ENCODE results near the gene UNC5B.

The UNC5B gene

GRCh38 chr10:71254834-71255549 lies 42.6 kb downstream of the UNC5B start:
- DNase-seq (ENCODE audit: low spot score) = no peak

- no peak for DNase-seq (ENCODE audit: low spot score)
Measured at GRCh38 chr10:71255550-71255807, 43.1 kb downstream of the UNC5B start.

- no peak for DNase-seq (ENCODE audit: low spot score)
Measured at GRCh38 chr10:71255808-71256660, 43.7 kb downstream of the UNC5B start.

GRCh38 chr10:71256661-71257318 lies 44.4 kb downstream of the UNC5B start:
- DNase-seq (ENCODE audit: low spot score) = no peak

- DNase-seq (ENCODE audit: low spot score) = no peak
Measured at GRCh38 chr10:71257319-71257997, 45.1 kb downstream of the UNC5B start.

GRCh38 chr10:71258046-71258445 lies 45.7 kb downstream of the UNC5B start:
- DNase-seq (ENCODE audit: low spot score) = no peak

- DNase-seq (ENCODE audit: low spot score) = no peak
Measured at GRCh38 chr10:71258446-71259145, 46.2 kb downstream of the UNC5B start.

- DNase-seq (ENCODE audit: low spot score) = no peak
Measured at GRCh38 chr10:71259282-71259681, 46.9 kb downstream of the UNC5B start.

GRCh38 chr10:71259815-71260501 lies 47.6 kb downstream of the UNC5B start:
- no peak for DNase-seq (ENCODE audit: low spot score)

- DNase-seq (ENCODE audit: low spot score) = peak; percentile 22
Measured at GRCh38 chr10:71260622-71261325, 48.4 kb downstream of the UNC5B start.

GRCh38 chr10:71262027-71262426 lies 49.7 kb downstream of the UNC5B start:
- DNase-seq (ENCODE audit: low spot score) = no peak

- DNase-seq (ENCODE audit: low spot score) = no peak
Measured at GRCh38 chr10:71262817-71263216, 50.4 kb downstream of the UNC5B start.

- DNase-seq (ENCODE audit: low spot score) = no peak
Measured at GRCh38 chr10:71263376-71263775, 51.0 kb downstream of the UNC5B start.

GRCh38 chr10:71264345-71265200 lies 52.2 kb downstream of the UNC5B start:
- no peak for DNase-seq (ENCODE audit: low spot score)

- no peak for DNase-seq (ENCODE audit: low spot score)
Measured at GRCh38 chr10:71265201-71265575, 52.8 kb downstream of the UNC5B start.

GRCh38 chr10:71265618-71266146 lies 53.3 kb downstream of the UNC5B start:
- DNase-seq (ENCODE audit: low spot score) = no peak

GRCh38 chr10:71266147-71266917 lies 54.0 kb downstream of the UNC5B start:
- no peak for DNase-seq (ENCODE audit: low spot score)

GRCh38 chr10:71266918-71267442 lies 54.6 kb downstream of the UNC5B start:
- DNase-seq (ENCODE audit: low spot score) = no peak
